ENCODE results near the gene FOXD4L3.
"Not testable (repeated sequence)": the region's sequence is repeated elsewhere in the genome, so short reads cannot be mapped to it uniquely, and the experiment has no call there.

The FOXD4L3 gene

DNA sequence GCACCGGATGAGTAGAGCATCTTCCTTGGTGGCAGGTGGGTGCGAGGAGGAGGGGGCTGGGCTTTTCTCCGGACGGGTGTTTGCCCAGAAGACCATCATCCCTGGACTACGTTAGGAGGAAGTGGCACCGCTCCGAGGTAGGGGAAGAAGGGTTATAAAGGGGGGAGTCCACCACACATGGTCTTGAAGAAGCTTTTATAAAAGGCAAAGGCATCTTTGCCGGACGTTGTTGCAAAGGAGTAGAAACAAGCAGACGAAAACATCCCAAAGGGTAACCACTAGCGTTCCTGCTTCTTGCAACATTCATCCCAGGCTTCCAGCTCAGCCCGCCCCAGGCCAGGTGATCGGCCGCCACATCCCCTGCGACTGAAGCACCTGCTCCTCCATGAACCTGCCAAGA lies at the start of gene FOXD4L3:
FOXD4L3 (plus strand) TSS at position 301 of the 400 bp plus-strand sequence; CDS start at position 386, 85 bp downstream.
- not testable (repeated sequence) for DNase-seq (ENCODE audit: low read depth); H3K4me3 ChIP-seq (ENCODE audit: control insufficient read depth, low read depth, low read length)

DNA sequence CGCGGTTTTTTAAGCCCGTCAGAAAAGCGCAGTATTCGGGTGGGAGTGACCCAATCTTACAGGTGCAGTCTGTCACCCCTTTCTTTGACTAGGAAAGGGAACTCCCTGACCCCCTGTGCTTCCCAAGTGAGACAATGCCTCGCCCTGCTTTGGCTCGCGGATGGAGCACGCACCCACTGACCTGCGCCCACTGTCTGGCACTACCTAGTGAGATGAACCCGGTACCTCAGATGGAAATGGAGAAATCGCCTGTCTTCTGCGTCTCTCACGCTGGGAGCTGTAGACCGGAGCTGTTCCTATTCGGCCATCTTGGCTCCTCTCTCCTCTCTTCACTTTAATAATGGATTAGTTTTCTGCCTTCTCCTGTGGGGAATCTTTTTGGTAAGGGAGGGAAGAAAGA lies 21.6 kb upstream of the FOXD4L3 start:
- not testable (repeated sequence) for DNase-seq (ENCODE audit: low read depth); H3K4me3 ChIP-seq (ENCODE audit: control insufficient read depth, low read depth, low read length)

DNA sequence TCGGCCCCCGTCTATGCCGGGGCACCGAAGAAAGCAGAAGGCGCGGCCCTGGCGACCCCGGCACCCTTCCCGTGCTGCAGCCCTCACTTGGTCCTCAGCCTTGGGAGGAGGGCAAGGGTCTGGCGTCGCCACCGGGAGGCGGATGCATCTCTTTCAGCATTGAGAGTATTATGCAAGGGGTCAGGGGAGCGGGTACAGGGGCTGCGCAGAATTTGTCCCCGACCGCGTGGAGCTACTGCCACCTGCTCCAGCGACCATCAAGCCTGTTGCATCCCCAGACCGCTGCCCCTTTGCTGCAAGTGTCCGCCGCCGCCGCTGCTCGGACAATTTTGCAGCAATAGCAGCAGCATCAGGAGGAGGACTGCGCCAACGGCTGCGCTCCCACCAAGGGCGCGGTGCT lies 1.1 kb downstream of the FOXD4L3 start:
- DNase-seq (ENCODE audit: low read depth); H3K4me3 ChIP-seq (ENCODE audit: control insufficient read depth, low read depth, low read length): not testable (repeated sequence)

DNA sequence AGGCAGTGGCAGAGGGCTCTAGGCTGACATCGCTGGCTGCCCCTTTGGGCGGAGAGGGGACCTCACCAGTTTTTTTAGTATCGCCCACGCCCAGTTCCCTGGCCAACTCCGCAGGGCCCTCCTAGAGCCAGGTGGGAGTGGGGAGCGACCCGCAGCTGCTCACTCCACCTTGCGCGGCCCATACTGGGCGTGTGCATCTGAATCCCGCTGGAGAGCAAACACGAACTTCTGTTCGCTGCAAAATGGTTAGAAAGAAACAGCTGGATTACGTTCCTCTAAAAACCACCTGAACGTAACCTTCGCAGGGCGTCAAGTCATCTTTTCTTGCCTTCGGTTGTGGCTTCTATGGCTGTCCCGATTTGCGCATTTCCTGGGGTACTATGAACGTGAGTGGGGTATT lies 1.5 kb downstream of the FOXD4L3 start:
- DNase-seq (ENCODE audit: low read depth); H3K4me3 ChIP-seq (ENCODE audit: control insufficient read depth, low read depth, low read length): not testable (repeated sequence)

DNA sequence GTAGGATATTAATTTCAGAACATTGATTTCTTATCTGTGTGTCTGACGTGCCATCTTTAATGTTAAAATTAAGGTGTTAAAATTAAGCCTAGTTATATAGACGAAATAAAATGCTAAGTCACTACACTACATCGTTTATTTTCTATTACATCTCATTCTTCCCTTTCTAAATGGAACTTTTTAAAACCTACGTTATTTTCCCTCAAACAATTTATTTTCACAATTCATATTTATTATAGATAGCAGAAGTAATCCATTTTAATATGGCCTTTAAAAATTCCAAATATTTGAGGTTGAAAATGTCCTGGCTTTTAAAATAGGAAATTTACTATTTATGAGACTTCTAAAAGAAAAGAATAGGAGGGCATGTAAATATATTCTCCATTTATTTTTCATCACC lies 2.1 kb downstream of the FOXD4L3 start:
- H3K4me3 ChIP-seq (ENCODE audit: control insufficient read depth, low read depth, low read length); DNase-seq (ENCODE audit: low read depth): not testable (repeated sequence)

DNA sequence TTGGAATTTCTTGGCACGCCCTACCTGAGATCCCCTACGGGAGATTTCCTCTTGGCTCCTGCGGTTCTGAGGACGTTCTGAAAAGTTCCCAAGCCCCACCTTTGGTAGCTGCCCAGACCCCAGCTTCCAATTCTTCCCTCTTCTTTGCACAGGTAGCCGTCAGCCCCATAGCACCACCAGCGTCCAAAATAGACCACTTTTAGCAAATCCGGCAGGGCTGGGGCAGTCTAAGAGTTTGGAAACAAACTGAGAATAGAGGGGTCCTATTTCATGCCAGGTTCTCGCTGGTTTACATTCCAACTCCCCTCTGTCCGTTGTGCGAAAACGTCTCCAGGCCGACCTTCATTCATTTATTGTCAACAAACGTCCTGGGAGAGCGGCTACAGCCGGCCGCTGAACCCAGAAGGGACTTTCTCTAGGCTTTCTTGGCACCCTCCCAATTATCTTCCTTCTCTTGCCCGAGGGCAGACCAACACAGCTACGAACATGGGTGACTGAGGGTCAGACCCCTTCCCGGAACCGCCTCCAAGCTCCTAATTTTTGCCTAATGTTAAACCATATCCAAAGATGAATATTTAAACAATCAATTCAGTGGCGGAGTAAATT lies 3.1 kb downstream of the FOXD4L3 start:
- not testable (repeated sequence) for H3K4me3 ChIP-seq (ENCODE audit: control insufficient read depth, low read depth, low read length); DNase-seq (ENCODE audit: low read depth)

DNA sequence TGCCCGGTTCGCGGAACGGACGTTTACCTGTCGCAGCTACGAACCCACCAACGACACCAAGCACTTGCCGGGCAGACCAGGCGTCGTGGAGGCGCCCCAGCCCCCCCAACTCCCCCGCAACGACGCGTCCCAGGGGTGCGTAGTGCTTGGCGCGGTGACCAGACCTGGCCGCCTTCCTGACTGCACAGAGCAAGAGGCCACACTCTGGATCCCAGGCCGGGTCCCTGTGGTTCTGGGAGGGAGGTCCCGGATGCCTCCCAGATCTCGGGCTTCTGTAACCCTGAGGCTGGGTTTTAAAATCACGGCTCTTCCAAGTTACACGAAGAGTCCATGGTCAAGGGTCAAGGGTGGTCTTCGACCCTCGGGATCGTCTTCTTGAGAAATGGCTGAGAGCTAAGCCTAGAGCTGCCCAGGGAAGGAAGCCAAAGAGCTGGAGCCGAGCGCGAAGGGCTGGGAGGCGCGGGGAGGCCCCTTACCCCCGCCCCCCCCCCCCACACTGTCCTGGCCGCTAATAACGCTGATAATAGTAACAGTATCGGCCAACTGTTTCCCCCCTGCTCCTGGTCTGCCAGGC lies 3.8 kb downstream of the FOXD4L3 start:
- DNase-seq (ENCODE audit: low read depth); H3K4me3 ChIP-seq (ENCODE audit: control insufficient read depth, low read depth, low read length): not testable (repeated sequence)

DNA sequence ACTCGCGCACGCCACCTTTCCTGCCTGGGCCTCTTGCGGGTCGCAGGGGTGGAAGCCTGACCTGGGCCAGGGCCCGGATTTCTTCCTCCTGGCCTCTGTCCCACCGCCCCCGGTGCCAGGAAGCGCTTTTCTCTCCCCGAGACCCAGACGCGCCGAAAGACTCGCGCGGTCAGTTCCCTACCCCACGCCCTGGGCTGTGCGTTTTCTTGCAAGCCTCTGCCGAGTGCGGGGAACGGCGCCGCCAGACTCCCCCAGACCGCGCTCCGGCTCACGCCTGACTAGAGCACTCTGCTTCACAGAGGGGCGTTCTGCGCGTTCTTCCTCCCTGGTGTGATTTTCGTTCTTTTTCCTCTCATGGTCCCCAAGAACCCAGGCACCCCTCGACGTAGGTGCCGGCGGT lies 4.5 kb downstream of the FOXD4L3 start:
- H3K4me3 ChIP-seq (ENCODE audit: control insufficient read depth, low read depth, low read length); DNase-seq (ENCODE audit: low read depth): not testable (repeated sequence)

DNA sequence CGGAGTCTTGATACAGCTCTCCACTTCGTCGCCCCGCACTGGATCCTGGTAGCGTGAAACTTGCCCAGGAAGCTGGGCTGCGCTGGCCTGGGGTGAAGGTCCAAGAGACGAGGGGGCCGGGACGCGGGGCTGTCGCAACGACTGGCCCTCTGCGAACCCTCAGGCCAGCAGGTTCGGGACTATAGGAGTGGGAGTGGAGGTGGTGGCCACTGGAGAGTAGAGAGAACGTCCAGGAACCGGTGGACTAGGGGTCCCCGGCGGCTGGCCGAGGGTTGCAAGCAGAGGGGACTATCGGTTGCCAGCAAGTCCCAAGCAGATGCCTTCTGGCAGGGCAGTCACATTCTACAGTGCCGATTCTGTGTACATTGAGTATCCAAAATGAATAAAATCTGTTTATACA lies 5.0 kb downstream of the FOXD4L3 start:
- H3K4me3 ChIP-seq (ENCODE audit: control insufficient read depth, low read depth, low read length); DNase-seq (ENCODE audit: low read depth): not testable (repeated sequence)

DNA sequence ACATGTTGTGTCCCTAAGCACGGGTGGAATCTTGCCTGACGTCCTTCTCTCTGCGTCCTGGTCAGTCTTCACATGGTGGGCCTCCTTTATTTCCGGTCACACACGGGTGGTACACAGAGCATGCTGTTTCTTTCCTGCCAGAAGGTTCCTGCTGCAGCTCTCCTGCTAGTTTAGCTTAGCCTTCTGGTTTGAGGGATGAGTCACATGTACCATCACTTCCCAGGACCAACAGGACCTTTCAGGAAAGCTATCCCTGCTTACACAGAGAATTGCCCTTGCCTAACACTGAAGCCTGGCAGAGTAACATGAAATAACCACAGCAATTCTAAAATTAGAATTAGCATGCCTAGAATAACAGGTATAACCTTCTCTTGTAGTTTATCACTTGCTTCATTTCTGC lies 8.5 kb downstream of the FOXD4L3 start:
- DNase-seq (ENCODE audit: low read depth); H3K4me3 ChIP-seq (ENCODE audit: control insufficient read depth, low read depth, low read length): not testable (repeated sequence)

DNA sequence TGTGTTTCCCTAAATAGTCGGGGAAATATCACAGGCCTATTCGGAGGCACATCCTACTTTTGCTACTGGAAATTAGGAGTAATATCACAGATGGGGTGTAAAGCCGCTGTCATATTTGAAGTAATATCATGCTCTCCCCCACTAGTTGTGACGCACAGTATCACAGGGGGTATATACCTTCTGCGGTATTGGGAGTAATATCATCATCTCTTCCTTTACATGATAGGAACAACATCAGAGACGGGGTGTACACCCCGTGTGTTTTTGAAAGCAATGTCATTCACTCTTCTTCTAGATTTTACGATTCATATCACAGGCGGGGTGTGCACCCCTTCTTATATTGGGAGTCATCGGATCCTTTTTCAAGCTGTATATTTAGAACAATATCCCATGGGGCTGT lies 15.5 kb downstream of the FOXD4L3 start:
- not testable (repeated sequence) for DNase-seq (ENCODE audit: low read depth); H3K4me3 ChIP-seq (ENCODE audit: control insufficient read depth, low read depth, low read length)

DNA sequence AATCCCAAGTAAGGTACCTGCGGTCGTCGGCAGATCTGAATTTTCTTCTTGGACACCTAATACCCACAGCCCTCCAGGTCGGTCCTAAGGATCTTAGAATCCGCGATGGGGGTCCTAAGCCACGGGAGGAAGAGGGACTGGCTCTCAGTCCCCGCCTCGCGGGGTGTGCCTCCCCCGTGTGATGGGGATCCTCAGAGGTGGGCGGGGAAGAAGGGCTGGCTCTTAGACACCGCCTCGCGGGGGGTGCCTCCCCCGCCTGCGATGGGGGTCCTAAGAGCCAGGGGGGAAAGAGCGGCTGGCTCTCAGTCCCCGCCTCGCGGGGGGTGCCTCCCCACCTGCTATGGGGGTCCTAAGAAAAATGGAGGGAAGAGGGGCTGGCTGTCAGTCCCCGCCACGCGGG lies 21.1 kb downstream of the FOXD4L3 start:
- not testable (repeated sequence) for DNase-seq (ENCODE audit: low read depth); H3K4me3 ChIP-seq (ENCODE audit: control insufficient read depth, low read depth, low read length)

DNA sequence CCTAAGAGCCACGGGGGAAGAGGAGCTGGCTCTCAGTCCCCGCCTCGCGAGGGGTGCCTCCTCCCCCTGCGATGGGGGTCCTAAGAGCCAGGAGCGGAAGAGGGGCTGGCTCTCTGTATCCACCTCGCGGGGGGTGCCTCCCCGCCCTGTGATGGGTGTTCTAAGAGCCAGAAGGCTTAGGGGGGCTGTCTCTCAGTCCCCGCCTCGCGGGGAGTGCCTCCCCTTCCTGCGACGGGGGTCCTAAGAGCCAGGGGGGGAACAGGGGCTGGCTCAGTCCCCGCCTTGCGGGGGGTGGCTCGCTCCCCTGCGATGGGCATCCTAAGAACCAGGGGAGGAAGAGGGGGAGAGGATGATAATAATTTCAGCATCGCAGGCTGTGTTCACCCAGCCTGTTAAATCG lies 21.9 kb downstream of the FOXD4L3 start:
- H3K4me3 ChIP-seq (ENCODE audit: control insufficient read depth, low read depth, low read length); DNase-seq (ENCODE audit: low read depth): not testable (repeated sequence)

DNA sequence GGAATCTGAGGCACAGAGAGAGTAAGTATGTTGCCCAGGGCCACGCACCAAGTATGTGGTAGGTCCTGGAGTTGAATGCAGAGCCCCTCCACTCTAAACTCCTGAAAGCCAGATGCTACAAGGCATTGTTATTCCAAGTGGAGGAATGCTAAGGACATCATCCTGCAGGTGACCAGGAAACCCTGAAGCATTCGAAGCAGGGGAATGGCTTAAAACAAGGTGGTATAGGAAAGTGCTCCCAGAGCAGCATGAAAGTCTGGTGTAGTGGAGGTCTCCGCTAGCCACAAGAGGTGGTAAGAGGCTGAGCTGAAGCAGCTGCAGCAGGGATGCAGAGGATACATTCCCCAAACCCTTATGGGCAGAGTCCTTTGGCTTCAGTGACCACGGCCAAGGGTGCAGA lies 26.4 kb downstream of the FOXD4L3 start:
- H3K4me3 ChIP-seq (ENCODE audit: control insufficient read depth, low read depth, low read length); DNase-seq (ENCODE audit: low read depth): not testable (repeated sequence)

DNA sequence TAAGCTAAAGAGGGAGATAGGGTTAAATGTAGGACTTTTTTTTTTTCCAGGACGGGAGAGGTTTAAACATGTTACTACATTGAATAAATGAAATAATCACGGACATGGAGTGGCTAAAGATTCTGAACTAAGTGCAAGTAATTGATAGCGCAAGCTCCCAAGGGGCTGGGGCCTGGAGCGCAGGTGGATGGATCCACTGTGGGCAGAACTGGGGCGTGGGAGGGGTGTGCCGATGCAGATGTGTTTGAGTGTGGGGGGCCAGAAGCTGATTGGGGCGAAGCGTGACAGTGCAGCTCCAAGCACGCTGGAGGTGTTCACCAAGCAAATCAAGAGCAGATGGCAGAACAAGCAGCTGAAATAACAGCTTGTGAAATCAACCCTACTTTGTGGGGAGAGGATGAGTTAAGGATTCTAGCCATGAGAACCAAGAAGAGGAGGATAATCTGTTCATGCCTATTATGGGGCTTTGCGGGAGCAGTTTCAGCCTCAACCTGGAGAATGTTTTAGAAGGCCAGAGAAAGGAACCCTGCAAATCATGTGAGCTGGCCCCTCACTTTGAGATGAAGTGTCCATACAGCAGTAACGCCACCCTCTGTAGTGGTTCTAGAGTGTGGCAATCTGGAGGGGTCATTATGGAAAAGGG lies 28.0 kb downstream of the FOXD4L3 start:
- DNase-seq (ENCODE audit: low read depth); H3K4me3 ChIP-seq (ENCODE audit: control insufficient read depth, low read depth, low read length): not testable (repeated sequence)

DNA sequence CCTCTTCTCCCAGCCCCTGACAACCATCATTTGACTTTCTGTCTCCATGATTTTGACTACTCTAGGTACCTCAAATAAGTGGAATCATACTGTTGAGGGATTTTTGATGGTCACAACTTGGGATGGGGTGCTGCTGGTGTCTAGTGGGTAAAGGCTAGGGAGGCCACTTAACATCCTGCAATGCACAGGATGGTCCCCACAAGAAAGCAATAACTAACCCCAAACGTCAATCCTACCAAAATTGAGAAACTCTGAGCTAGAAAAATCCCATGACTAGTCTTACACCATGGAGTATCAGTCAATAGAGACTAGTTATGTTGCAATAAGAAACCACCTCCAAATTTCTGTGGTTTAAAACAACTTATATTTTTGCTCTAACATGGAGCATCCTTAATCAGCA lies 29.5 kb downstream of the FOXD4L3 start:
- not testable (repeated sequence) for H3K4me3 ChIP-seq (ENCODE audit: control insufficient read depth, low read depth, low read length); DNase-seq (ENCODE audit: low read depth)

DNA sequence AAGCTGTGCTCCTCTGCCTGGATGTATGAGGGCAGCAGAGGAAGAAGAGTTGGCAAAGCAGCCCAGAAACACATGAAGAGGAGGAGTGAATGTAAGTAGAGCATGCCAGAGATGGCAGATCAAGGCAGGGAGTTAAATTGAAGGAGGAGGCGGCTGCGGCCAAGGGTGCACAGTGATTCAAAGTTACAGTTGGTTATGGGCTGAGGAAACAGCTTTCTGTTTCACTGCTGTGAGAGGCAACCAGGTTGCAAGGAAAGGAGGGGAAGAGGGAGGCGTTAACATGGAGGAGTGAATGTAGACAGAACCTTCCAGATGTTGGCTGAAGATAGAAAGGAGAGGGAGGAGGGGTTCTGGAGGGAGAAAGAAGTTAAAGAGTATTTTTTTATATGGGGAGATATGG lies 33.3 kb downstream of the FOXD4L3 start:
- not testable (repeated sequence) for H3K4me3 ChIP-seq (ENCODE audit: control insufficient read depth, low read depth, low read length); DNase-seq (ENCODE audit: low read depth)

DNA sequence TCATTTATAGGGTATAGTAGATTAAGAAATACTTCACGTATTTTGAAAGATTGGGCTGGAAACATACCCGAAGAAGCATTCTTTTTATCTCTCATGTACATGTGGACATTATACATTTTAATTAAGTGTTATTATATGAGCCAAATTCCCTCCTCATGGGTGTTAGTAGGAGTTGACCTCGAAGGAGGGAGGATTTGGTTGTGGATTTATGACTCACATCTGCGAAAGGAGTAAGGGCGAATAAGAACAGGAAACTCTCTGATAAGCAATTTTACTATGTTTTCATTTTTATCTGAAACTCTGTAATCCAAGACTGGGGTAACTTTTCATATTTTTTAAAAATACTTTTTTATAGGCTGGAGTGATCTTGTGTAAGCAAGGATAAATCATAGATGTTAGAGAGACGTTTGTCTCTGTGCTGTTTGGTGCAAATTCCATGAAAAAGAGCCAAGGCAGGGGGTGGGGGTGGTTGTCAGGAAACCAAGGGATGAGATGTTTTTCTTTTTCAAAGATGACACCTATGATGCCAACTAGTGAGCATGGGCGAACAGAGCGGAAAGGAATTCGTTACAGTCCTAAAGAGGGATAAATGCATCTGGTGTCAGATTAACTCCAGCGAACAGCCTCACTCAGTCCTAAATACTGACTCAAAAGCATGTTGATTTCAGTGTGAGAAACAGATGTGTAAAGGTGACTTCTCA lies 34.1 kb downstream of the FOXD4L3 start:
- DNase-seq (ENCODE audit: low read depth); H3K4me3 ChIP-seq (ENCODE audit: control insufficient read depth, low read depth, low read length): not testable (repeated sequence)

DNA sequence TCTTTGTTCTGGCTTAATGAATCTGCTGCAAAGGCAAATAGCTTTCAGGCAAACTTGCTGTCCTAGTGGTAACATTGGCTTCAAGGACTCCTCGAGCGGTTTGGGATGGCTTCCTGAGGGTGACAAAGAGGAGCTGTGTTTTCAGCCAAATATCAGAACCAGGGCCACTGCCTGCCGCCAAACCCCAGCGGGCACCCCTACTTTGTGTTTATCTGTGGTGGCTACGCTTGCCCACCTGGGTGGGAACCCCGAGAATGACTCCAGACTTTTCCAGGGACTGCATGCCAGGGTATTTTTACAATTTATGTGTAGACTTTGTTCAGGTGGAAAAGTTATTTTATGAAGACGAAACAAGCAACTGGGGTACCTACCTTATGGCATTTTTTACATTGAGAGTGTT lies 35.3 kb downstream of the FOXD4L3 start:
- not testable (repeated sequence) for H3K4me3 ChIP-seq (ENCODE audit: control insufficient read depth, low read depth, low read length); DNase-seq (ENCODE audit: low read depth)

All from AG09309 (cell line).